Left ventricle myocardium superior (tissue), 1 donor: ENCODE results near the gene HRH1. TPM values are rescaled to one million over a fixed set of nuclear protein-coding genes. Genes with fewer than 3 reads are reported as not detected.

Source experiments
- ATAC-seq: fragments of 200-7000 bp; cut with Tn5 transposase; one replicate; pipeline ENCODE4 v1.9.1; 2020; ENCODE audit warnings: mild to moderate bottlenecking, moderate library complexity
- DNase-seq: peaks from one replicate; pipeline ENCODE4 v3.0.0-alpha.2; 2020
- intact Hi-C: fragments of 100-400 bp; cut with micrococcal nuclease; formaldehyde crosslinking; loops from one replicate; pipeline ENCODE4 v1.11.0; 2022
- total RNA-seq: library from RNA; stranded (reverse); fragmentation: NEBNext Ultra II Directional; extraction: Animal tissue kit (Norgen Biotek cat#: 25700); gene quantifications from one replicate; pipeline ENCODE4 v1.2.1, GENCODE V29; 2021
- donor health status: DM: no; HTN: yes; CAD: no; lungs with severe emphysema.

Gene HRH1
- total RNA-seq, 1 donor from 2014 or later: 1.4 TPM

DNA sequence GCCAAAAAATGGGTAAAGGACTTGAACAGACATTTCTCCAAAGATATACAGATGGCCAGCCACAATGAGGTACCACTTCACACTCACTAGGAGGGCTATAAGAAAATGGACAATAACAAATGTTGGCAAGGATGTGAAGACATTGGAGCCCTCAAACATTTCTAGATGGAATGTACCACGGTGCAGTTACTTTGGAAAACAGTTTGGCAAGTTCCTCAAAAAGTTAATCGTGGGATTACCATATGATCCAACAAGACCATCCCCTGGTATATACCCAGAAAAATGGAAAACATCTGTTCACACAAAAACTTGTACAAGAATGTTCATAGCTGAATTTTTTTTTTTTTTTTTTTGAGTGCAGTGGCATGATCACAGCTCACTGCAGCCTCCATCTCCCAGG, 15.9 kb upstream of the HRH1 start:
- DNase-seq (no peak), ATAC-seq (no peak)
- intact Hi-C loops: no loop called here

DNA sequence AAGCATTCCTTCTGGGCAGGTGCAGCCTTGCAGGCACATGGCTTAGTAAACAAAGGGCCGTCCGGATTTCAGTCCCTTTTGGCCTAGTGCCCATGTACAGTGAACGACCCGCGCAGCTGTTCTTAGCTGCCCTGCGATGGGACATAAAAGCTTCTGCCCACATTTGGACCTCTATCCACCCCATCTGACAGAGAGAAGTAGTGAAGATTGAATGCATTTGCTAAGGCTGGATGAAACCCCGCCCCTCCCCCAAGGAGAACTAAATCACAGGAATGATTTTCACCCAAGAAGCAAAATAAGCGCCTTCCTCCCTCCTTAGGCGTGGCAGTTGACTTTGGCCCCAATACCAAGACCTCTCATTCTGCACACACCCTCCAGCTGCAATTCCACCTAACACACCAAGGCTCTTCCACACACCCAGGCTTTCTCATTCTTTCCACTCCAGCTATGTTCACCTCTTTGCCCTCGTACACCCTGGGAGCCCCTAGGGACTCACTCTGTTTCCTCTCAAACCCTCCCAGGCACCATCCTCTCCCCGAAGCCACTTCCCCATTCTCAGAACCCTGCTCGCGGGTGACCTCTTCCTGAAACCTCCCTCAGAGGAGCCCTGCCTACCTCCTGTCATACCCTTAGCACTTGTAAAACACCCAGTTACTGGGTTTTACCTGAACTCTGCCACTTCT, 14.1 kb upstream of the HRH1 start:
- intact Hi-C loops: no loop called here
- DNase-seq: peak; percentile 36
- ATAC-seq: peak; percentile 59

GRCh38 chr3:11140713-11141104, 13.6 kb upstream of the HRH1 start:
- ATAC-seq (no peak), DNase-seq (no peak)
- intact Hi-C loops: no loop called here

GRCh38 chr3:11143476-11143875, 10.8 kb upstream of the HRH1 start:
- DNase-seq: no peak
- intact Hi-C loops: no loop called here

GRCh38 chr3:11144996-11145395, 9.3 kb upstream of the HRH1 start:
- DNase-seq: no peak
- intact Hi-C loops: no loop called here
- no peak for ATAC-seq

More at GRCh38 chr3:11143476-11143875, 10.8 kb upstream of the HRH1 start:
- ATAC-seq: no peak

GRCh38 chr3:11145888-11146287, 8.4 kb upstream of the HRH1 start:
- no peak for ATAC-seq
- no peak for DNase-seq
- intact Hi-C loops: no loop called here

GRCh38 chr3:11146773-11147660, 7.3 kb upstream of the HRH1 start:
- DNase-seq: no peak
- ATAC-seq: no peak
- intact Hi-C loops: no loop called here

DNA sequence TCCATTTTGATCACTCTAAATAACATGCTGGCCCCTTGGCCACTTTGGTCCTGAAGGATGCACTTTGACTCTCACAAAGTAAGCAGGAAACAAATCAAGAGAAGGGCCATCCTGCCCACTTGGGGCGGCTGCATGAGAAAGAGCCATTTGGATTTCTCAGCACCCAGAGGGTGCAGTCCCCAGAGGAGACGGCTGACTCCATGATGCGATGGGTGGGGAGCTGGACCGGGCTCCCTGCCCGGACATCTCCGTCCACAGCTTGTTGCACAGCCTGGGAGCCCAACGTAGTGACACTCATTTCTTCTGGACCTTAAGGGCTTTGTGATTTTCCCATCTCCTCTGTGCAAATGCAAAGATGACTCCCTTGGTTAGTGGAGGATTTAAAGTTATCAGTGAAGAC, 4.0 kb upstream of the HRH1 start:
- intact Hi-C loops: no loop called here
- ATAC-seq (peak; percentile 56), DNase-seq (no peak)

GRCh38 chr3:11152301-11152700, 2.0 kb upstream of the HRH1 start:
- intact Hi-C loops: no loop called here
- no peak for ATAC-seq

DNA sequence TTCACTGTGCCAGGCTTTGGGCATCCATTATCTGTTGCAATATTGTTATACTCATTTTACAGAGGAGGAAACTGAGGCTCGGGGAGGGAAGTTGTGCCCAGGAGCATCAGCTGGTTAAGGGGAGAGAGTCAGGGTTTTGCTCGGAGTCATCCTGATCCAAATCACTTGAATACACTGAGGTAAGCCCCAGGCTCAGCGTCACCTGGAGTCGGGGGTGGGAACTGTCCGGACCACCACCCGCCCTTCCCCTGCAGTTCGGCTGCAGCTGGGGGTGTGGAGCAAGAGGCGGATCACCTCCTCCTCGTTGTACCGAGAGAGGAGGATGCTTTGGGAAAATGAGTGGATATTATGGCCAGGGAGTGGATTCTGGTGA, 646 bp downstream of the HRH1 start:
- ATAC-seq (no peak), DNase-seq (no peak)
- intact Hi-C loops: no loop called here

More at GRCh38 chr3:11152301-11152700, 2.0 kb upstream of the HRH1 start:
- DNase-seq: no peak

DNA sequence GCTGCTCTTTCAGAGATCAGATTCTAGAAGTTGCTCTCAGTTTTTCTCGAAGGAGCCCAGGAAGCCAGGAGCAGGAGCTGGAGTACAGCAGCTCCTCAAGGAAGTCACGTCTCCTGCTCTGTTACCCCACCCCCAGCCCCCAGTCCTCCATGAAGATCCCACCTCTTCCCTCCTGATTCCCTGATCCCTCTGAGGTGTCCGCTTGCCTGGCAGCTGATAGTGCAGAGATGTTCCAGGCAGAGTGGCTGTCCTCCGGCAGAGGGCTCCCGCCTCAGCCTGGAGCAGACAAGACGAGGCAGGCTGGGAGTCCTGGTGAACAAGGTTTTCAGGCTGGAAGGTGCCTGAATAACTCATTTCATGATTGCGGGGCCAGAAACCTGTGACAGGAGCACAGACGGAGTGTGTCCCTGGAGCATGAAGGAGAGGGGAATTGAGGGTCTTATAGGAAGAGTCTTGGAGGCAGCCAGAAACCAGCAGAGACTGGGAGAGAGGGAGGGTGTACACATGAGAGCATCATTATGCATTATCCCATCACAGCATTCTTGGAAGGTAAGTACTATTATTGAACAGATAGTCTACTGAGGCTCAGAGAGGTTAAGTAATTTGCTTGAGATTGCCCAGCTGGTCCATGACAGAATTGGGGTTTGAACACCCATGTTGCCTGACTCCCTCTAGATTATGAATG, 1.2 kb downstream of the HRH1 start:
- intact Hi-C loops: no loop called here
- DNase-seq (peak; percentile 76), ATAC-seq (peak; percentile 89)

DNA sequence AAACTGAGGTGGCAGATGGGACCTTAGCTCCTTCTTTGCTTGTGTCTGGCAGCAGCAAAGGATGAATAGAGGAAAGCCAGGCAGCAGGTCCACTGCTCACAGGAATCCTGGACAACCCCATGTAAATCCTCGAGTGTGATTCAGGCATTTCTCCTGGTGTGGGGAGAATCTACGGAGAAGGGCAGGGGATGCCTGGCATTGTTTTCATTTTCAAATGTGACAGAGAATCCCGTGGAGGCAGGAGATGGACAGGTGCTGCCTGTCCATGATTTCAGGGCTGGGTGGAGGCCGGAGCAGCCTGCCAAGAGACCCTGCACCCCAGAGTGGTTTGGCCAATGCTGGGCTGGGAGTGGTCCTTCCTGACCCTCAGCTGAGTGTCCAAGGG, 1.7 kb downstream of the HRH1 start:
- intact Hi-C loops: no loop called here
- ATAC-seq (no peak), DNase-seq (no peak)

DNA sequence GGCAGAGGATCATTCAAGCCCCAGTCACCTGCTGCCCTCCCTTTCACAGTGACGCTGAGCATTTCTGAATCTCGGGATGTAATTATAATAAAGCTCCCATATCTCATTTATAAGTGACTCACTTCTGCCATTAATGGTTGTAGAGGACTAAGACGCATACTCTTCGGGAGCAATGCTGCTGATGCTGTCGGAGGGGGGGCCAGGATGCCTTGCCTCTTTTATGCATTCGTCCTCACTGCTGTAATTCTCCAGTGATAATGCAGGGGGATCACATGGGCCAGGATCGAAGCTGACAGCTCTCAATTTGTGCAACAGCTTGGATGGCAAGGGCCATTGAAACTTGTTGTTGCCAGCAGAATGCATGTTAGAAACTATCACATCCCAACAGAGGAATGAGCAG, 3.1 kb downstream of the HRH1 start:
- ATAC-seq (no peak), DNase-seq (no peak)
- intact Hi-C loops: no loop called here

DNA sequence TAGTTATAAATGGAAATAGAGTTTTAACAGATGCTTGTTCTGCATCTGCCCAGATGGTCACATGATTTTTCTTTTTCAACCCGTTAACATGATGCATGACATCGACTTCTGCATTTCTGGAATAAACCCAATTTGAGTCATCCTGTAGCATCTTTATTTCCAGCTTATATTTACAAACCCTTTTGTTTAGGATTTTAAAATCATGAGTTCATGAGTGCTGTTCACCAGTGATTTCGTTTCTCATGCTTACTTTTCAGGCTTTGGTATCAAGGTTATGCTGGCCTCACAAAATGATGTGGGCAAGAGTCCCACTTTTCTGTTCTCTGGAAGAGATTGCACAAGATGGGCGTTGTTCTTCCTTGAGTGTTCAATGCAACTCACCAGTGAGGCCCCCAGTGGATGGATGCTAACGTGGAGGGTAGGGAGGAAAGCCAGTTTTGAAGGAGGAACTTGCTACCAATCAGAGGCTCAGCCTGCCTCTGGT, 5.2 kb downstream of the HRH1 start:
- DNase-seq (peak; percentile 46), ATAC-seq (peak; percentile 74)
- intact Hi-C loops: no loop called here

- intact Hi-C loops: no loop called here
- DNase-seq: no peak
- ATAC-seq: no peak
Measured at GRCh38 chr3:11161666-11162065, 7.4 kb downstream of the HRH1 start.

DNA sequence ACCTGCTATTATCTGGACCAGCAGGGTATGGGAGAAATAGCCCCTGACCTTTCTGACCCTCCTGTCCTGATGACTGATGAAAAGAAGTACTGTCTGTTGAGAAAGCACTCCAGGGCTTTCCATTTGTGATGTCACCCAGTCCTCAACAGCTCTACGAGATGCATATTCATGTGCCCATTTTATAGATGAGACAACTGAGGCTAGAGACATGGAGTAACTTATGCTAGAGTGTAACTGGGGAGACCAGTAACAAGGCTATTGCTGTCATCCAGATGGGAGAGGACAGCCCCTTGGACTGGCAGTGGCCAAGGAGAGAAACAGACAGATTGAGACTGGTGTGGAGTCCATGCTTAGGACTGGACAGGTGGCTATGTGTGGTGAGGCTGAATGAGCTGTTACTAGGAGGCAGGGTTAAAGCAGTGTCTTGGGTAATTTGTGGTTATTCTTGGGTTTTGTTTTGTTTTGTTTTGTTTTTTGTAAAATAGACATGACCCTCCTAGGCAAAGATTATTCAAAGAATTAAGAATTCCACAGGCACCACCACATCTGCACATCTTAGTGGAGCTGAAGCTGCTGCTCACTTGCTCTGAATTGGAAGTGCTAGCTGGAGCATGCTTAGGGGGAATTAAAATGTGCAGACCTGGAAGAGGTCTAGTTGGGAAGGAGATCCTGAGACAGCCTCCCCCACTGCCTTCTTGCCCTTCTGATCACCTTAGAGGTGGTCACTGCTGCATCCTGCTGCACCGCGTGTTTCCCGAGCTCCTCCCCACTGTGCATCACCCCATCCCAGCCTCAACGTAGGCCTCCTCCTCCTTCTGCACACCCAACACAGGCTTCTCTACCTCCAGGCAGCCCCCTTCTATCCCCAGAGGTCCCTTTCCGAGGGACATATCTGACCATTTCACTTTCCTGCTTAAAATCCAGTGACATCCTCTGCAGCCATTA, 8.4 kb downstream of the HRH1 start:
- intact Hi-C loops: no loop called here

GRCh38 chr3:11164607-11165006, 10.3 kb downstream of the HRH1 start:
- DNase-seq (no peak), ATAC-seq (no peak)
- intact Hi-C loops: no loop called here

More for the DNA sequence above, 8.4 kb downstream of the HRH1 start:
- no peak for ATAC-seq
- no peak for DNase-seq

DNA sequence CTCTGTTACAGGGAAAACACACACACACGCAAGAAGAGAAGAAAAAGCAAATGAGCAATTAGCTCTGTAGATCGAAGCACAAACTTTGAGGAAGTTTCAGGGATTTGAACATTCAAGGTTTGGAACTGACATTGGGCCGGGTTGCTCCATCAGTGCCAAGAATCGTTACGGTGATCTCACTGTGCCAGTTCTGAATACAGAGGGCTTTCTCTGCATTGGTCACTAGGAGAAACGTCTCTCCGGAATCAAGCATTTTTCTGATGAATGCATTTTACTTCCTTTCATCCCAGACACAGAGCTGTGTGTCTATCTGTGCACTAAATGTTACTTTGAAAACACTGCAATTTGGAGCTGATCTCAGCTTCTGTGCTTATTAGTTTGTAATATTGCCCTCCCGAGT, 11.2 kb downstream of the HRH1 start:
- DNase-seq (no peak), ATAC-seq (no peak)
- intact Hi-C loops: no loop called here
